Ureter (tissue), 1 donor: ENCODE results near the gene PLD6. TPM values are rescaled to one million over a fixed set of nuclear protein-coding genes. Genes with fewer than 3 reads are reported as not detected.

Experiments used
- DNase-seq: peaks from one replicate; pipeline ENCODE4 v3.0.0-alpha.2; 2020; ENCODE audit warnings: low spot score
- total RNA-seq: library from RNA; stranded (reverse); gene quantifications from one replicate; pipeline ENCODE4 v1.2.4, GENCODE V29; 2023
- donor health status: DM: yes; HTN: yes; CAD: no.

PLD6 gene
- total RNA-seq, 1 donor from 2014 or later = 4.9 TPM

- DNase-seq = no peak
Measured at GRCh38 chr17:17154981-17155380, 51.2 kb downstream of the PLD6 start.

- no peak for DNase-seq
Measured at GRCh38 chr17:17154556-17154955, 51.6 kb downstream of the PLD6 start.

GRCh38 chr17:17153709-17154108 is 52.4 kb downstream of the PLD6 start:
- DNase-seq = no peak

- DNase-seq = no peak
Measured at GRCh38 chr17:17153071-17153470, 53.1 kb downstream of the PLD6 start.

GRCh38 chr17:17152385-17152784 is 53.7 kb downstream of the PLD6 start:
- no peak for DNase-seq

GRCh38 chr17:17151962-17152361 is 54.2 kb downstream of the PLD6 start:
- DNase-seq = peak; percentile 60

- DNase-seq = no peak
Measured at GRCh38 chr17:17151541-17151940, 54.6 kb downstream of the PLD6 start.

GRCh38 chr17:17151055-17151454 is 55.1 kb downstream of the PLD6 start:
- no peak for DNase-seq

Other genes with a start within 250 kb of the PLD6 start
- gene TNFRSF13B, start 234.2 kb downstream of the PLD6 start, total RNA-seq = 0.83 TPM
- gene MPRIP, start 163.9 kb downstream of the PLD6 start, total RNA-seq = 423 TPM
- gene FLCN, start 30.8 kb upstream of the PLD6 start, total RNA-seq = 59.8 TPM
- gene COPS3, start 74.9 kb upstream of the PLD6 start, total RNA-seq = 54.0 TPM
- 2.3 TPM for gene NT5M, start 97.0 kb upstream of the PLD6 start, total RNA-seq